OCI-LY7 (cell line): ENCODE measurements around the gene BDKRB1. TPM values are rescaled to one million over a fixed set of nuclear protein-coding genes. Genes with fewer than 3 reads are reported as not detected.
"Not testable (repeated sequence)": the region's sequence is repeated elsewhere in the genome, so short reads cannot be mapped to it uniquely, and the experiment has no call there.

Experiments
- BruUV-seq: library from RNA; stranded (reverse); fragments of 400-500 nt; replicated peaks from 2 replicates; lab custom pipeline; 2021; lab: Mats Ljungman, UMichigan
- CTCF ChIA-PET: fragments of 300-600 bp; sonication (Branson Sonifier 250); formaldehyde crosslinking; loops from one replicate; lab custom pipeline; 2022; ENCODE audit warnings: antibody characterized with exemption; ENCODE audit not compliant: unreplicated experiment; lab: Charles Lee
- POLR2A ChIA-PET: fragments of 300-600 bp; sonication (Branson Sonifier 250); formaldehyde crosslinking; loops from one replicate; lab custom pipeline; 2022; ENCODE audit warnings: antibody characterized with exemption; lab: Charles Lee
- DNase-seq: peaks from one replicate; pipeline ENCODE4 v3.0.0-alpha.2; 2015; ENCODE audit warnings: low spot score
- H2AFZ ChIP-seq: fragments of 200-600 bp; sonication (generic), shearing (Covaris generic); 2 replicates; pipeline ENCODE4 v1.6.1; 2014; ENCODE audit warnings: mild to moderate bottlenecking, antibody characterized with exemption, low read length, moderate library complexity
- H3K27ac ChIP-seq: fragments of 200-600 bp; sonication (generic); 2 replicates; pipeline ENCODE4 v1.5.1; 2014; ENCODE audit warnings: mixed run types, low read depth, mild to moderate bottlenecking, moderate library complexity, low read length, inconsistent platforms; ENCODE audit not compliant: poor library complexity, severe bottlenecking
- H3K36me3 ChIP-seq: fragments of 200-600 bp; sonication (generic); 2 replicates; pipeline ENCODE4 v1.6.1; 2014; ENCODE audit warnings: mild to moderate bottlenecking, antibody characterized with exemption, low read length, moderate library complexity, mixed read lengths; ENCODE audit not compliant: insufficient read depth
- H3K4me1 ChIP-seq: fragments of 200-600 bp; sonication (generic); 2 replicates; pipeline ENCODE4 v1.5.1; 2014; ENCODE audit warnings: mild to moderate bottlenecking, low read length; ENCODE audit not compliant: insufficient read depth, poor library complexity, severe bottlenecking
- H3K4me2 ChIP-seq: fragments of 200-600 bp; sonication (generic); 2 replicates; pipeline ENCODE4 v1.6.1; 2014; ENCODE audit warnings: mild to moderate bottlenecking, low read length
- H3K4me3 ChIP-seq: fragments of 200-600 bp; sonication (generic); 2 replicates; pipeline ENCODE4 v1.5.1; 2014; ENCODE audit warnings: mild to moderate bottlenecking, low read depth, low read length; ENCODE audit not compliant: poor library complexity, severe bottlenecking
- H3K79me2 ChIP-seq: fragments of 200-600 bp; sonication (generic); 2 replicates; pipeline ENCODE4 v1.6.1; 2016; ENCODE audit warnings: low read depth, mild to moderate bottlenecking, low read length, moderate library complexity, mixed read lengths; ENCODE audit not compliant: insufficient read depth
- H3K9me2 ChIP-seq: fragments of 200-600 bp; sonication (generic); 2 replicates; pipeline ENCODE4 v1.6.1; 2016; ENCODE audit warnings: mild to moderate bottlenecking, low read length, mixed read lengths; ENCODE audit not compliant: insufficient read depth
- H3K9me3 ChIP-seq: fragments of 200-600 bp; sonication (generic); 2 replicates; pipeline ENCODE4 v1.6.1; 2014; ENCODE audit warnings: mild to moderate bottlenecking, mixed run types, low read length, mixed read lengths
- H4K20me1 ChIP-seq: fragments of 200-600 bp; sonication (generic); 2 replicates; pipeline ENCODE4 v1.6.1; 2014; ENCODE audit warnings: mild to moderate bottlenecking, antibody characterized with exemption, low read length, moderate library complexity, mixed read lengths; ENCODE audit not compliant: insufficient read depth
- CTCF ChIP-seq: fragments of 200-600 bp; sonication (generic); conservative IDR thresholded peaks from 2 replicates; pipeline ENCODE4 v1.5.1; 2014; ENCODE audit warnings: mild to moderate bottlenecking, antibody characterized with exemption, low read length, moderate library complexity, mixed read lengths
- EZH2phosphoT487 ChIP-seq: fragments of 200-600 bp; sonication (generic); IDR thresholded peaks from 2 replicates; pipeline ENCODE4 v1.6.1; 2018; ENCODE audit warnings: low read depth, borderline replicate concordance, mild to moderate bottlenecking, mixed run types, antibody characterized with exemption, low read length, moderate library complexity, mixed read lengths
- intact Hi-C: fragments of 100-400 bp; cut with micrococcal nuclease; formaldehyde crosslinking; loops from one replicate; pipeline ENCODE4 v1.10.0; 2022; ENCODE audit not compliant: unreplicated experiment
- total RNA-seq, 2 experiments: library from RNA; depleted of rRNA in 1 of 2; stranded (reverse); fragments of >200 nt in 1 of 2; shearing (Covaris generic) in 1 of 2; gene quantifications; 2 replicates each; pipeline ENCODE4 v1.2.3, GENCODE V29; 2014 to 2022

The BDKRB1 gene
- total RNA-seq, 2 experiments from 2014 or later = not detected

GRCh38 chr14:96240641-96241040, 15.4 kb upstream of the BDKRB1 start:
- no peak overlapping the region for H3K4me3 ChIP-seq
- H3K36me3 ChIP-seq = no peaks in the 10 kb centered on the region
- H4K20me1 ChIP-seq = no peaks in the 10 kb centered on the region
- DNase-seq = no peak
- no peaks in the 10 kb centered on the region for H3K79me2 ChIP-seq
- no peaks in the 10 kb centered on the region for H3K9me2 ChIP-seq
- no peaks in the 10 kb centered on the region for H3K9me3 ChIP-seq
- TF ChIP-seq EZH2phosphoT487 (no peak), CTCF (no peak)
- ChIA-PET CTCF (no interaction called here), POLR2A (no interaction called here)
- no peak overlapping the region for H3K27ac ChIP-seq
- H3K4me2 ChIP-seq = no peak overlapping the region
- intact Hi-C loops = no loop called here
- H2AFZ ChIP-seq = no peak overlapping the region
- H3K4me1 ChIP-seq = no peaks in the 10 kb centered on the region
- BruUV-seq = no TSS peak

GRCh38 chr14:96242126-96242525, 13.9 kb upstream of the BDKRB1 start:
- DNase-seq = no peak
- TF ChIP-seq EZH2phosphoT487 = no peak
- no peak for TF ChIP-seq CTCF
- H3K4me2 ChIP-seq = no peak overlapping the region
- ChIA-PET CTCF (no interaction called here), POLR2A (no interaction called here)
- H3K4me1 ChIP-seq = no peaks in the 10 kb centered on the region
- BruUV-seq = no TSS peak
- H3K27ac ChIP-seq = no peak overlapping the region
- intact Hi-C loops = no loop called here
- H3K9me3 ChIP-seq = no peaks in the 10 kb centered on the region
- H3K4me3 ChIP-seq = no peak overlapping the region
- no peaks in the 10 kb centered on the region for H3K36me3 ChIP-seq
- no peaks in the 10 kb centered on the region for H3K79me2 ChIP-seq
- H2AFZ ChIP-seq = no peak overlapping the region
- H4K20me1 ChIP-seq = no peaks in the 10 kb centered on the region
- no peaks in the 10 kb centered on the region for H3K9me2 ChIP-seq

- no peaks in the 10 kb centered on the region for H3K36me3 ChIP-seq
Observed at GRCh38 chr14:96243785-96244184, 12.2 kb upstream of the BDKRB1 start.

GRCh38 chr14:96245074-96245473, 10.9 kb upstream of the BDKRB1 start:
- H3K79me2 ChIP-seq, DNase-seq, CTCF ChIA-PET, H2AFZ ChIP-seq, H3K9me2 ChIP-seq, H3K4me2 ChIP-seq, intact Hi-C loops, H3K36me3 ChIP-seq, H3K4me1 ChIP-seq, H3K27ac ChIP-seq, H4K20me1 ChIP-seq, BruUV-seq, POLR2A ChIA-PET, H3K9me3 ChIP-seq, H3K4me3 ChIP-seq: not testable (repeated sequence)

More at GRCh38 chr14:96243785-96244184, 12.2 kb upstream of the BDKRB1 start:
- H3K4me1 ChIP-seq = no peaks in the 10 kb centered on the region
- no peak overlapping the region for H3K4me3 ChIP-seq
- no peak overlapping the region for H2AFZ ChIP-seq
- no peak overlapping the region for H3K4me2 ChIP-seq
- intact Hi-C loops = no loop called here
- TF ChIP-seq EZH2phosphoT487 (no peak), CTCF (no peak)
- H4K20me1 ChIP-seq = no peaks in the 10 kb centered on the region
- DNase-seq = no peak
- CTCF ChIA-PET = no interaction called here
- BruUV-seq = no TSS peak
- POLR2A ChIA-PET = interaction anchor here (0.7 kb wide), 1 partner anchor 77 kb away, joined by 3 read pairs; no protein-coding TSS in a partner anchor
- no peaks in the 10 kb centered on the region for H3K79me2 ChIP-seq
- H3K9me3 ChIP-seq = no peaks in the 10 kb centered on the region
- no peaks in the 10 kb centered on the region for H3K9me2 ChIP-seq
- no peak overlapping the region for H3K27ac ChIP-seq
